Stimulated activated naive B cell treated with anti-CD40 and anti-IgM and Interleukin-4, amounts not matched to agents 10 μg/mL and 1 μg/mL and 100 μg/mL, for 72 hours (primary cell): ENCODE data around the gene GNAT1.

Experiments
- ATAC-seq, 2 donors: fragments of 150-1000 bp; cut with Tn5 transposase; replicated peaks; 2 replicates each; pipeline ENCODE4 v1.10.0; 2021; ENCODE audit warnings: moderate library complexity in 1 of 2
- DNase-seq: peaks from one replicate; pipeline ENCODE4 v3.0.0; 2021
- H3K27ac Mint-ChIP-seq: one replicate; pipeline ENCODE4 v1.8.0; 2022; ENCODE audit warnings: mild to moderate bottlenecking, mixed read lengths
- H3K27me3 Mint-ChIP-seq, 2 donors: one replicate each; pipeline ENCODE4 v1.8.0; 2022; ENCODE audit warnings: mixed read lengths in 2 of 2
- H3K36me3 Mint-ChIP-seq, 2 donors: one replicate each; pipeline ENCODE4 v1.8.0; 2022; ENCODE audit warnings: mixed read lengths in 2 of 2, mild to moderate bottlenecking in 1 of 2
- H3K4me1 Mint-ChIP-seq, 2 donors: one replicate each; pipeline ENCODE4 v1.8.0; 2022; ENCODE audit warnings: mixed read lengths in 2 of 2, mild to moderate bottlenecking in 1 of 2
- H3K4me3 Mint-ChIP-seq, 2 donors: one replicate each; pipeline ENCODE4 v1.8.0; 2022; ENCODE audit warnings: mild to moderate bottlenecking in 2 of 2, mixed read lengths in 2 of 2, moderate library complexity in 1 of 2
- H3K9me3 Mint-ChIP-seq, 2 donors: one replicate each; pipeline ENCODE4 v1.8.0; 2022; ENCODE audit warnings: mixed read lengths in 2 of 2, mild to moderate bottlenecking in 1 of 2

Gene GNAT1

DNA sequence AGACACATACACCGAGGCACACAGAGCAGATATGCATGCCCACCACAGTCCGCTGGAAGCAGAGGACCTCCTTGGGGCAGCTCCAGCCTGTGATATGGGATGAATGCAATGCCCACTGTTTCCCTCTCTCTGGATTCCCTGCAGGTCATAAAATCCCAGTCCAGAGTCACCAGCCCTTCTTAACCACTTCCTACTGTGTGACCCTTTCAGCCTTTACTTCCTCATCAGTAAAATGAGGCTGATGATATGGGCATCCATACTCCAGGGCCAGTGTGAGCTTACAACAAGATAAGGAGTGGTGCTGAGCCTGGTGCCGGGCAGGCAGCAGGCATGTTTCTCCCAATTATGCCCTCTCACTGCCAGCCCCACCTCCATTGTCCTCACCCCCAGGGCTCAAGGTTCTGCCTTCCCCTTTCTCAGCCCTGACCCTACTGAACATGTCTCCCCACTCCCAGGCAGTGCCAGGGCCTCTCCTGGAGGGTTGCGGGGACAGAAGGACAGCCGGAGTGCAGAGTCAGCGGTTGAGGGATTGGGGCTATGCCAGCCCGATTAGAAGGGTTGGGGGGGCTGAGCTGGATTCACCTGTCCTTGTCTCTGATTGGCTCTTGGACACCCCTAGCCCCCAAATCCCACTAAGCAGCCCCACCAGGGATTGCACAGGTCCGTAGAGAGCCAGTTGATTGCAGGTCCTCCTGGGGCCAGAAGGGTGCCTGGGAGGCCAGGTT lies at the start of gene GNAT1:
GNAT1 (plus strand) TSS at position 675 of the 725 bp plus-strand sequence. CDS start 116 bp downstream, outside the sequence.
- Mint-ChIP-seq H3K4me1 (peaks cover 12 to 23% of the 10 kb centered on the region in 2 donors), H3K27me3 (peaks cover 6 to 32% of the 10 kb centered on the region in 2 donors), H3K36me3 (no peaks in the 10 kb centered on the region), H3K4me3 (no peak within 1 kb of the TSS), H3K27ac (no peak within 1 kb of the TSS), H3K9me3 (no peaks in the 10 kb centered on the region)
- no peak for DNase-seq
- ATAC-seq = no peak

- H3K27ac Mint-ChIP-seq = no peak overlapping the region
- peaks cover 11 to 15% of the 10 kb centered on the region in 2 donors for H3K27me3 Mint-ChIP-seq
- DNase-seq (no peak), ATAC-seq (no peak)
- no peak overlapping the region for H3K4me3 Mint-ChIP-seq
- no peaks in the 10 kb centered on the region for H3K4me1 Mint-ChIP-seq
- no peaks in the 10 kb centered on the region for H3K36me3 Mint-ChIP-seq
- H3K9me3 Mint-ChIP-seq = no peaks in the 10 kb centered on the region
Measured at GRCh38 chr3:50146316-50146901, 45.0 kb upstream of the GNAT1 start.

GRCh38 chr3:50147016-50147415 lies 44.4 kb upstream of the GNAT1 start:
- ATAC-seq = no peak
- H3K27ac Mint-ChIP-seq = peak overlapping the region; percentile 28
- DNase-seq = no peak
- H3K4me1 Mint-ChIP-seq = no peaks in the 10 kb centered on the region
- H3K27me3 Mint-ChIP-seq = peaks cover 5 to 13% of the 10 kb centered on the region in 2 donors
- H3K4me3 Mint-ChIP-seq = no peak overlapping the region
- H3K9me3 Mint-ChIP-seq = no peaks in the 10 kb centered on the region
- H3K36me3 Mint-ChIP-seq = no peaks in the 10 kb centered on the region

- Mint-ChIP-seq H3K27ac (no peak overlapping the region), H3K9me3 (no peaks in the 10 kb centered on the region), H3K4me3 (no peak overlapping the region), H3K27me3 (peaks cover 5 to 8% of the 10 kb centered on the region in 2 donors), H3K36me3 (no peaks in the 10 kb centered on the region), H3K4me1 (no peaks in the 10 kb centered on the region)
- ATAC-seq (no peak), DNase-seq (no peak)
Measured at GRCh38 chr3:50147447-50147846, 44.0 kb upstream of the GNAT1 start.

DNA sequence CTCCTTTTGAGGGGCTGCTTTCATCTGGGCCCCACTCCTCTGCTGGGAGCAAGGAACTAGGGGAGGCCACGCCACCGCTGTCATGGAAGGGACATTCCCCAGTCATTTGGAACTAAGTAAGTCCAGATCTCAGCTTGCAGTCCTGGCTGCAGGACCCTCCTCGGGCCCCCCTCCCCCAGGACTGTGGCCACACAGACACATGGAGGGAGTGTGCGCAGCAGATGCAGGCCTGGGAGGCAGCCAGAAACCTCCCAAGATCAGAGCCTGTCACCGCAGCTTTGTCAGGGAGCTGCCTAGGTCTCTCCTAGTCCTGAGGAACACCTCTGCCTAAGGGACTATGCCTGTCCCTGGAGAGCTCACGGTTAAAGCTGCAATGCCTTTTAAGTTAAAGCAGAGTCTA lies 43.5 kb upstream of the GNAT1 start:
- DNase-seq (no peak), ATAC-seq (no peak)
- no peaks in the 10 kb centered on the region for H3K4me1 Mint-ChIP-seq
- peaks cover 5 to 7% of the 10 kb centered on the region in 2 donors for H3K27me3 Mint-ChIP-seq
- no peak overlapping the region for H3K27ac Mint-ChIP-seq
- no peak overlapping the region for H3K4me3 Mint-ChIP-seq
- no peaks in the 10 kb centered on the region for H3K9me3 Mint-ChIP-seq
- no peaks in the 10 kb centered on the region for H3K36me3 Mint-ChIP-seq

GRCh38 chr3:50150404-50150750 lies 41.0 kb upstream of the GNAT1 start:
- Mint-ChIP-seq H3K27ac (no peak overlapping the region), H3K9me3 (no peaks in the 10 kb centered on the region), H3K4me3 (no peak overlapping the region), H3K36me3 (no peaks in the 10 kb centered on the region), H3K4me1 (peaks cover 7% of the 10 kb centered on the region in 2 donors), H3K27me3 (peaks cover 20 to 24% of the 10 kb centered on the region in 2 donors)
- no peak for ATAC-seq
- no peak for DNase-seq

GRCh38 chr3:50150863-50151686 lies 40.3 kb upstream of the GNAT1 start:
- H3K27ac Mint-ChIP-seq = no peak overlapping the region
- H3K27me3 Mint-ChIP-seq = peaks cover 25 to 29% of the 10 kb centered on the region in 2 donors
- DNase-seq (no peak), ATAC-seq (no peak)
- H3K4me3 Mint-ChIP-seq = no peak overlapping the region
- no peaks in the 10 kb centered on the region for H3K9me3 Mint-ChIP-seq
- no peaks in the 10 kb centered on the region for H3K36me3 Mint-ChIP-seq
- peaks cover 11 to 13% of the 10 kb centered on the region in 2 donors for H3K4me1 Mint-ChIP-seq

DNA sequence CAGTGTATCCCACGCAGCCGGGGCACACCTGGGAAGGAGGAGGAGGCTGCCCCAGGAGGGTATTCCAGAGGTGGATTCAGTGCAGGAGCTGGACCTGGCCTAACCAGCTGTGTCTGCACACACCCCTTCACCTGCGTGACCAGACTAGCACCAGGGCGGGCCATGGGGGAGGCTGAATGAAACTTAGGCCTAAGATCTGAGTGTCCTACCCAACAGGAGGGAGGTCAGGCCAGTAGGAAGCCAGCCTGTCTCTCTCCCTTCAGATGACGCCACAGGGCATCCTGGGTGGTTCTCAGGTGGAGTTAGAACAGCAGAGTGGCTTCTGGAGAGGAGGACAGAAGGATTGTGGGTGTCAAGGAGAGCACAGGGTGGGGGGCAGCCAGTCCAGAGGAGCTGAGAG lies 39.7 kb upstream of the GNAT1 start:
- Mint-ChIP-seq H3K27me3 (peaks cover 32 to 36% of the 10 kb centered on the region in 2 donors), H3K9me3 (no peaks in the 10 kb centered on the region), H3K36me3 (no peaks in the 10 kb centered on the region), H3K4me3 (no peak overlapping the region), H3K27ac (no peak overlapping the region), H3K4me1 (peaks cover 11 to 18% of the 10 kb centered on the region in 2 donors)
- ATAC-seq (no peak), DNase-seq (no peak)

- DNase-seq (no peak), ATAC-seq (no peak)
- no peaks in the 10 kb centered on the region for H3K36me3 Mint-ChIP-seq
- peaks cover 12 to 18% of the 10 kb centered on the region in 2 donors for H3K4me1 Mint-ChIP-seq
- H3K27ac Mint-ChIP-seq = peak overlapping the region; percentile 22
- H3K9me3 Mint-ChIP-seq = no peaks in the 10 kb centered on the region
- H3K4me3 Mint-ChIP-seq = peak overlapping the region; percentile 62 to 86
- peaks cover 42 to 46% of the 10 kb centered on the region in 2 donors for H3K27me3 Mint-ChIP-seq
Measured at GRCh38 chr3:50153782-50154475, 37.5 kb upstream of the GNAT1 start.

- ATAC-seq = peak; percentile 48
Measured at GRCh38 chr3:50154476-50154839, 37.0 kb upstream of the GNAT1 start.

DNA sequence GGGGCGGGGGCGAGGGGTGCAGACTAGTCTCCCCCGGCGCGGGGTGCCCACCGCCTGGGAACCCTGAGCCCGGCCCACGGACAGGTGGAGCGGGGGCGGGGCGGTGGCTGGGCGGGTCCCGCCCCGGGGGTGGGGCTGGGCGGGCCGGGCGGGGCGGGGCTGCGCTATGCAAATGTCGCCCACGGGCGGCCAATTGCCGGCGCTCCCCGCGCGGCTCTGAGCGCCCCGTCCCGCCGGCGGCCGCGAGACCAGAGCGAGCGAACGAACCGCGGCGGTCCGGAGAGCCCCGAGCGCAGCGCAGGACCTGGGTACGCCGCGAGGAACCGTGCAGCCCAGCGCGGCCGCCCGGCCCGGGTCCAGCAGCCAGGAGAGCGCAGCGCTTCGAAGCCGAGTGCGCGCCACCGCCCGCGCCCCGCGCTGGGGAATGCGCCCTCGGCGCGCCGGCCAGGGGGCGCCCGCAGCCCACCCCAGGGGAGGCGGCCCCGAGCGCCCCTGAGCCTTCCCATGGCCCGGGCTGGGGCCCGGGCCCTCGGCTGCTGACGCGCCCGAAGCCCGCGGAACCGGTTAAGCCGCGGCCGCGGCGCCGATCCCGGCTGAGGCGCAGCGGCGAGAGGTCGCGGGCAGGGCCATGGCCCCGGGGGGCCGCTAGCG lies 36.4 kb upstream of the GNAT1 start, which contains the start of gene SEMA3F:
SEMA3F (plus strand) TSS at position 485 of the 651 bp plus-strand sequence. CDS start 4,299 bp downstream, outside the sequence.
- peaks cover 12 to 18% of the 10 kb centered on the region in 2 donors for H3K4me1 Mint-ChIP-seq
- ATAC-seq (peak; percentile 90), DNase-seq (peak; percentile 45)
- H3K27me3 Mint-ChIP-seq = peaks cover 42 to 46% of the 10 kb centered on the region in 2 donors
- H3K27ac Mint-ChIP-seq = peak within 1 kb of the TSS; percentile 48
- H3K4me3 Mint-ChIP-seq = peak within 1 kb of the TSS; percentile 63 to 86
- H3K36me3 Mint-ChIP-seq = no peaks in the 10 kb centered on the region
- no peaks in the 10 kb centered on the region for H3K9me3 Mint-ChIP-seq

More at GRCh38 chr3:50154476-50154839, 37.0 kb upstream of the GNAT1 start:
- Mint-ChIP-seq H3K9me3 (no peaks in the 10 kb centered on the region), H3K27me3 (peaks cover 42 to 46% of the 10 kb centered on the region in 2 donors), H3K27ac (peak overlapping the region; percentile 22), H3K4me1 (peaks cover 12 to 18% of the 10 kb centered on the region in 2 donors), H3K36me3 (no peaks in the 10 kb centered on the region), H3K4me3 (peak overlapping the region; percentile 62 to 86)
- DNase-seq = peak; percentile 7

DNA sequence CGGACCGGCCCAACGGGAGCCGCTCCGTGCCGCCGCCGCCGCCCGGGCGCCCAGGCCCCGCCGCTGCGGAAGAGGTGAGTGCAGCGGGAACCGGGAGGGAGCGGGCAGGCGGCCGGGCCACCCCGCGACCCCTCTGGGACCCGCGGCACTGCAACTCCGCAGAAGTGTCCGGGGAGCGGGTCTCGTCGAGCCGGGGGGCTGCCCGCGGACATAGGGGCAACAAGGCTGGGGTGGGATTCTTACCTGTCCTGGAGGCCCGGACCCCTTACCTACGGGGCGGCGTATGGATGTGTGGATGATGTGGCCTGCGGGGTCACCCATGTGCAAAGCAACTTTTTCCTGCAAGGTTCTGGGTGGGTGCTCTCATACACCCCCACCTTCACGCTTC lies 35.9 kb upstream of the GNAT1 start:
- DNase-seq = no peak
- no peak for ATAC-seq
- Mint-ChIP-seq H3K4me3 (peak overlapping the region; percentile 63 to 68), H3K36me3 (no peaks in the 10 kb centered on the region), H3K9me3 (no peaks in the 10 kb centered on the region), H3K4me1 (peaks cover 12 to 18% of the 10 kb centered on the region in 2 donors), H3K27me3 (peaks cover 42% of the 10 kb centered on the region in 2 donors), H3K27ac (peak overlapping the region; percentile 48)

DNA sequence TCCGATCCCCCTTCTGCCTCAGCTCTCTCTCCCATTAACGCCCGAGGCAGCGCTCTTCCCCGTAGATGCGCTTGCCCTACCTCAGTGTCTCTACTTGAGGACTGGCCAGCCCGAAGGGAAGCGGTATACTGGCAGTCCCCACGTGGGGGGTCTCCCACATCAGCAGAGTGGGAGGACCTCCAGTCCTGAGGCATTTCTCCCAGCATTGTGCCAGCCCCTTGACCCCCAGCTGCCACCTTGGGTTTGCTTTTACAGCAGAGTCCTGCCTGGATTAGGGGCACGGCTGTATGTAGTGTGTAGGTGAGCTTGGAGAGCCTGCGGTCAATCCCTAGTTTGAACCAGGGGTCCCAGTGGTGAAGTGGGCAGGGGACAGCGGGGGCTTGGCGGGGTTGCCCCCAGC lies 35.5 kb upstream of the GNAT1 start:
- Mint-ChIP-seq H3K27ac (peak overlapping the region; percentile 48), H3K4me1 (peaks cover 12 to 18% of the 10 kb centered on the region in 2 donors), H3K4me3 (peak overlapping the region; percentile 63 to 68), H3K9me3 (no peaks in the 10 kb centered on the region), H3K36me3 (no peaks in the 10 kb centered on the region), H3K27me3 (peaks cover 40 to 42% of the 10 kb centered on the region in 2 donors)
- DNase-seq = no peak
- no peak for ATAC-seq
